ENCODE results near the gene RASGEF1B. TPM values are rescaled to one million over a fixed set of nuclear protein-coding genes. Genes with fewer than 3 reads are reported as not detected.
A peak's percentile ranks its signal among the peaks of the same experiment; 100 is the strongest.

Gene RASGEF1B
- total RNA-seq, 2 donors from 2014 or later: 6.3 to 8.5 TPM

- Histone ChIP-seq H3K4me3 (no peak overlapping the region), H3K9me3 (no peaks in the 10 kb centered on the region), H3K27me3 (no peaks in the 10 kb centered on the region), H3K27ac (no peak overlapping the region), H3K4me1 (no peaks in the 10 kb centered on the region), H3K36me3 (no peaks in the 10 kb centered on the region)
- DNase-seq (ENCODE audit: low spot score): no peak
- TF ChIP-seq, protein P1, sequence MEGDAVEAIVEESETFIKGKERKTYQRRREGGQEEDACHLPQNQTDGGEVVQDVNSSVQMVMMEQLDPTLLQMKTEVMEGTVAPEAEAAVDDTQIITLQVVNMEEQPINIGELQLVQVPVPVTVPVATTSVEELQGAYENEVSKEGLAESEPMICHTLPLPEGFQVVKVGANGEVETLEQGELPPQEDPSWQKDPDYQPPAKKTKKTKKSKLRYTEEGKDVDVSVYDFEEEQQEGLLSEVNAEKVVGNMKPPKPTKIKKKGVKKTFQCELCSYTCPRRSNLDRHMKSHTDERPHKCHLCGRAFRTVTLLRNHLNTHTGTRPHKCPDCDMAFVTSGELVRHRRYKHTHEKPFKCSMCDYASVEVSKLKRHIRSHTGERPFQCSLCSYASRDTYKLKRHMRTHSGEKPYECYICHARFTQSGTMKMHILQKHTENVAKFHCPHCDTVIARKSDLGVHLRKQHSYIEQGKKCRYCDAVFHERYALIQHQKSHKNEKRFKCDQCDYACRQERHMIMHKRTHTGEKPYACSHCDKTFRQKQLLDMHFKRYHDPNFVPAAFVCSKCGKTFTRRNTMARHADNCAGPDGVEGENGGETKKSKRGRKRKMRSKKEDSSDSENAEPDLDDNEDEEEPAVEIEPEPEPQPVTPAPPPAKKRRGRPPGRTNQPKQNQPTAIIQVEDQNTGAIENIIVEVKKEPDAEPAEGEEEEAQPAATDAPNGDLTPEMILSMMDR (IDR thresholded peaks at IDR 0.05): no peak
Measured at GRCh38 chr4:81498046-81498445, 26.3 kb upstream of the RASGEF1B start.

DNA sequence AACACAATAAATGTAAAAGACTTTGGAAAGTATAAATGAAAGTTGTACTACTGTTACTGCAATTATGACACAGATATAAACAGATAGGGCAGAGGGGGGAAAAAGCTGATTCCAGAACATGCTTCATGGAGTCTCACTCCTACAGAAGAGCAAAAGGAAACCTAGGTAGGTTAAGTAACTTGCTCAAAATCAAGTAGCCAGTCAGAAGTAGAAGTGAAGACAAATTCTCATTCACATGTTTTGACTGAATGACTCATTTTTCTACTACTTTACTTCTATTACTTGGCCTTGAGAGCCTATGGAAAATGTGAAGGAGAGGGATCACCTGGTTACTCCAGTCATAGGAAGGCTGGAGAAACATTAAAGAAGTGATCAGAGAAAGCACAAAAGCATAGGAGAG is 23.6 kb upstream of the RASGEF1B start:
- no peaks in the 10 kb centered on the region for H3K27me3 ChIP-seq
- no peak overlapping the region for H3K27ac ChIP-seq
- TF ChIP-seq, protein P1 (IDR thresholded peaks at IDR 0.05): no peak
- no peak overlapping the region for H3K4me3 ChIP-seq
- H3K4me1 ChIP-seq: no peaks in the 10 kb centered on the region
- H3K9me3 ChIP-seq: no peaks in the 10 kb centered on the region
- H3K36me3 ChIP-seq: no peaks in the 10 kb centered on the region
- no peak for DNase-seq (ENCODE audit: low spot score)

DNA sequence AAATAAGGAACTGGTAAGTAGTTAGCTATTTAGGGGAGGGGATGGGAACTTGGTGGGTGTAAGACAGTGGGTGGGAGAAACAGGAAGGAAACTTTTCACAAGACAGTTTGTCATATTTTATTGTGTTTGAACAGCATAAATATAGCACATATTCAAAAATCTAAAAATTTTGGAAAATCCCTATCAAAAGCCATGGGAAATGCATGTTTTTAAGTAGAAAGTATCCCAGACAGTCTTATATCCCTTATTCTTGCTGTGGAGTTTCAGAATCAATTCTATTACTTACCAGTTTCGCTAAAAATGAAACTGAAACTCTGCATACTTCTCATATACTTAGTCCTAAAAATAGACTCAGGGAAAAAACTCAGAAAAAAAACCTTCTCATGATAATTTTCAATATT is 22.3 kb upstream of the RASGEF1B start:
- TF ChIP-seq, protein P1 (IDR thresholded peaks at IDR 0.05): no peak
- H3K27ac ChIP-seq: peak overlapping the region in 1 of 2 donors; percentile 23
- no peaks in the 10 kb centered on the region for H3K9me3 ChIP-seq
- H3K4me3 ChIP-seq: peak overlapping the region in 1 of 2 donors; percentile 20
- H3K27me3 ChIP-seq: no peaks in the 10 kb centered on the region
- no peak for DNase-seq (ENCODE audit: low spot score)
- no peaks in the 10 kb centered on the region for H3K36me3 ChIP-seq
- no peaks in the 10 kb centered on the region for H3K4me1 ChIP-seq

GRCh38 chr4:81492606-81493230 is 21.0 kb upstream of the RASGEF1B start:
- TF ChIP-seq, protein P1 (IDR thresholded peaks at IDR 0.05): no peak
- Histone ChIP-seq H3K4me3 (no peak overlapping the region), H3K36me3 (no peaks in the 10 kb centered on the region), H3K4me1 (no peaks in the 10 kb centered on the region), H3K27me3 (no peaks in the 10 kb centered on the region), H3K9me3 (no peaks in the 10 kb centered on the region), H3K27ac (no peak overlapping the region)
- no peak for DNase-seq (ENCODE audit: low spot score)

DNA sequence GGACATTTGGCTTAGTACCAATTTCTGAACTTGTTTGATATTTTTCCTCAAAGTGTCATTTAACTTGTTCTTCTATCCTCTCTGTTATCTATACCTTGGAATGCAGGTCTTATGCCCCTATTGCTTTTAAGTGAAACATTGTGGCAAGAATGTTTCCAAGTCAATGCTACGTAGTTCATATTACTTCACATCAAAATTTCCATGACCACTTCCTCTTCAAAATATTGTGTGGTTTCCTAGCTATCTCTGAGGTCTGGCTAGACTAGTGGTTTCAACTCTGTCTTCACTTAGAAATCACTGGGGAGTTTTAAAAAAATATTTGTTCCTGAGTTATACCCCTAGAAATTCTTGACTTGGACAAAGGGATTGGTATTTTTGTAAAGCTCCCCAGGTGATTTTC is 20.2 kb upstream of the RASGEF1B start:
- no peaks in the 10 kb centered on the region for H3K4me1 ChIP-seq

More for the DNA sequence above, 20.2 kb upstream of the RASGEF1B start:
- no peaks in the 10 kb centered on the region for H3K36me3 ChIP-seq
- no peaks in the 10 kb centered on the region for H3K27me3 ChIP-seq
- no peak overlapping the region for H3K4me3 ChIP-seq
- no peak overlapping the region for H3K27ac ChIP-seq
- TF ChIP-seq, protein P1 (IDR thresholded peaks at IDR 0.05): no peak
- DNase-seq (ENCODE audit: low spot score): no peak
- H3K9me3 ChIP-seq: no peaks in the 10 kb centered on the region
